PC-3 (cell line): Measurements from ENCODE around the gene CRY1. TPM values are rescaled to one million over a fixed set of nuclear protein-coding genes. Genes with fewer than 3 reads are reported as not detected.
A peak's percentile ranks its signal among the peaks of the same experiment; 100 is the strongest.

Source experiments
- ATAC-seq: fragments of 200-7000 bp; cut with Tn5 transposase; 2 replicates; pipeline ENCODE4 v1.9.1; 2020; ENCODE audit warnings: mild to moderate bottlenecking, moderate library complexity
- Bru-seq: library from RNA; stranded (reverse); fragments of 400-500 nt; gene quantifications from one replicate; lab custom pipeline; 2021; lab: Mats Ljungman, UMichigan
- BruChase-seq, 2 experiments: library from RNA; stranded (reverse); fragments of 400-500 nt; gene quantifications; one replicate each; lab custom pipeline; 2021; lab: Mats Ljungman, UMichigan
- BruUV-seq: library from RNA; stranded (reverse); fragments of 400-500 nt; replicated peaks from 2 replicates; lab custom pipeline; 2021; lab: Mats Ljungman, UMichigan
- CTCF ChIA-PET: fragments of 300-600 bp; sonication (Branson Sonifier 250); formaldehyde crosslinking; loops from one replicate; lab custom pipeline; 2022; ENCODE audit warnings: antibody characterized with exemption; lab: Charles Lee
- POLR2A ChIA-PET: fragments of 300-600 bp; sonication (Branson Sonifier 250); formaldehyde crosslinking; loops from one replicate; lab custom pipeline; 2022; ENCODE audit warnings: antibody characterized with exemption; ENCODE audit not compliant: unreplicated experiment; lab: Charles Lee
- DNase-seq: peaks from one replicate; pipeline ENCODE4 v3.0.0-alpha.2; 2015
- H2AFZ ChIP-seq: fragments of 300-600 bp; sonication (generic); 2 replicates; pipeline ENCODE4 v1.6.0; 2016; ENCODE audit warnings: antibody characterized with exemption, low read length
- H3F3A ChIP-seq: fragments of 300-600 bp; sonication (generic); one replicate; pipeline ENCODE4 v1.6.0; 2017; ENCODE audit warnings: antibody characterized with exemption, low read length, control low read depth, mild to moderate bottlenecking; ENCODE audit not compliant: unreplicated experiment
- H3K27ac ChIP-seq: fragments of 300-600 bp; sonication (generic); 2 replicates; pipeline ENCODE4 v1.5.1; 2016; ENCODE audit warnings: mild to moderate bottlenecking, low read length
- H3K27me3 ChIP-seq: fragments of 300-600 bp; sonication (generic); 2 replicates; pipeline ENCODE4 v1.6.1; 2016; ENCODE audit warnings: low read length, mixed read lengths
- H3K36me3 ChIP-seq: fragments of 300-600 bp; sonication (generic); 2 replicates; pipeline ENCODE4 v1.6.1; 2016; ENCODE audit warnings: low read depth, mixed run types, low read length, mixed read lengths
- H3K4me1 ChIP-seq: fragments of 300-600 bp; sonication (generic); 2 replicates; pipeline ENCODE4 v1.5.1; 2016; ENCODE audit warnings: low read length; ENCODE audit not compliant: insufficient read depth
- H3K4me2 ChIP-seq: fragments of 300-600 bp; sonication (generic); 2 replicates; pipeline ENCODE4 v1.6.0; 2016; ENCODE audit warnings: low read length
- H3K4me3 ChIP-seq: fragments of 300-600 bp; sonication (generic); 2 replicates; pipeline ENCODE4 v1.5.1; 2016; ENCODE audit warnings: mild to moderate bottlenecking, low read length, mixed read lengths
- H3K79me2 ChIP-seq: fragments of 300-600 bp; sonication (generic); 2 replicates; pipeline ENCODE4 v1.6.1; 2017; ENCODE audit warnings: low read length, mixed read lengths
- H3K9ac ChIP-seq: fragments of 300-600 bp; sonication (generic); 2 replicates; pipeline ENCODE4 v1.6.0; 2016; ENCODE audit warnings: mild to moderate bottlenecking, low read length
- H3K9me2 ChIP-seq: fragments of 300-600 bp; sonication (generic); replicated peaks from 2 replicates; pipeline ENCODE4 v1.6.1; 2016; ENCODE audit warnings: mixed run types, low read length, mixed read lengths
- H3K9me3 ChIP-seq: fragments of 300-600 bp; sonication (generic); 2 replicates; pipeline ENCODE4 v1.6.1; 2016; ENCODE audit warnings: low read length, mixed read lengths
- H4K20me1 ChIP-seq: fragments of 300-600 bp; sonication (generic); 2 replicates; pipeline ENCODE4 v1.6.1; 2016; ENCODE audit warnings: low read length, mixed read lengths
- EZH2 ChIP-seq: fragments of 300-600 bp; sonication (generic); IDR thresholded peaks from one replicate; pipeline ENCODE4 v1.6.1; 2017; ENCODE audit warnings: antibody characterized with exemption, mild to moderate bottlenecking, low read length; ENCODE audit not compliant: unreplicated experiment
- EZH2phosphoT487 ChIP-seq: fragments of 300-600 bp; sonication (generic); IDR thresholded peaks from 2 replicates; pipeline ENCODE4 v1.6.1; 2018; ENCODE audit warnings: mild to moderate bottlenecking, antibody characterized with exemption, low read length, borderline replicate concordance
- intact Hi-C: fragments of 100-400 bp; cut with micrococcal nuclease; formaldehyde crosslinking; loops from 2 replicates; pipeline ENCODE4 v1.9.0; 2023
- long read RNA-seq: library from polyadenylated mRNA; unstranded; transcript quantifications from one replicate; pipeline ENCODE4 v2.0.0, GENCODE V29; 2021; ENCODE audit not compliant: unreplicated experiment
- total RNA-seq: library from RNA; depleted of rRNA; stranded (reverse); fragments of >200 nt; gene quantifications from 2 replicates; pipeline ENCODE4 v1.2.3, GENCODE V29; 2014; rRNA removed
- TF ChIP-seq, protein P1 (sequence below): fragments of 300-600 bp; sonication (generic); conservative IDR thresholded peaks from 2 replicates; pipeline ENCODE4 v1.5.1; 2017; ENCODE audit warnings: antibody characterized with exemption, low read depth, mild to moderate bottlenecking, low read length

CRY1 gene
- 32.0 and 32.4 TPM in 2 replicates for total RNA-seq
- Bru-seq, nascent RNA = percentile 76 among the genes with signal in this experiment
- percentile 71 among the genes with signal in this experiment for BruChase-seq, experiment 1, labeled RNA remaining after a 6-hour chase
- BruChase-seq, experiment 2, labeled RNA remaining after a 2-hour chase = percentile 71 among the genes with signal in this experiment
- long read RNA-seq, transcript CRY1-201 (13 exons, 3,267 nt) = major isoform, 88 of 132 reads
- long read RNA-seq, partial matches to known transcripts = 22 of 132 reads
- long read RNA-seq, other reads (novel, unspliced or antisense) = 21 of 132 reads

DNA sequence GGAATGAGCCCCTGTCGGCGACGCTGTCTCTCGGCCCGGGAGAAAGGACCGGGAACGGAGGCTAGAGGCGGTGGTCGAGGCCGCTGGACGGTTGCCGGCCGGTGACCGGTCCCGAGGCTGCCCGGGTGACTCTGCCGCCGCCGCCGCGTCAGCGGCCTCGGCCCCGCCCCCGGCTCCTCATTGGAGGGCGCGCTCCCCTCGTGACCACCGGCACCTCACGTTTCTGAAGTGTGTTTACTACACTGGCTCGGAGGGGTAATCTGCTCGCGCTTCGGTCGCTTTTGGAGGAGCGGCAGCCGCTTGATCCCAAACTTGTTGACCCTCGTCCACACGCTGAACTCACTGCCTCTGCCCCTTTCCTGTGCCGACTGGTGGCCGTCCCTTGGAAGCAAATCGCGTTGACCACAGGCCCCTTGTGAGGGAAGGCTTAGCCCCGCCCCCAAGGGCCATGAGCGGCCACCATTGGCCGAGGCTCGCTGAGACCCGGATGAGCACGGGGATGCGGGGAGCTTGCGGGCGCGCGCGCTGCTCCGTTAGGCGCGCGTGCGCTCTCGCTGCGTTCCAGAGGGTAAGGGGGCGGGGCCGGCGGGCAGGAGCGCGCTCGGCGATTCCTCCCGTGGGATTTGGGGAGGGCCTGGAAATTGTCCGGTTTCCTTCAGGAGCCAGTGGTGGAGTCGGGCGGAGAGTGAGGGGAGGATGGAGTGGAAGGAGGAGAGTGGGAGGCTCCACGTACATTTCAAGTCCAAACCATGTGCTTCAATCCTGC is at the start of gene CRY1:
TSS of gene CRY1 (minus strand) at position 133 of the 766 bp plus-strand sequence. CDS start 588 bp downstream, outside the sequence.
- Histone ChIP-seq H3K27me3 (no peaks in the 10 kb centered on the region), H2AFZ (peak within 1 kb of the TSS; percentile 87), H3K36me3 (no peaks in the 10 kb centered on the region), H4K20me1 (peaks cover 26% of the 10 kb centered on the region), H3K9ac (peak within 1 kb of the TSS; percentile 85), H3K27ac (peak within 1 kb of the TSS; percentile 63), H3K9me2 (no peaks in the 10 kb centered on the region), H3K4me3 (peak within 1 kb of the TSS; percentile 72), H3F3A (no peaks in the 10 kb centered on the region), H3K9me3 (no peaks in the 10 kb centered on the region), H3K4me2 (peak within 1 kb of the TSS; percentile 85), H3K79me2 (peaks cover 40% of the 10 kb centered on the region), H3K4me1 (peaks cover 24% of the 10 kb centered on the region)
- TF ChIP-seq, protein P1, sequence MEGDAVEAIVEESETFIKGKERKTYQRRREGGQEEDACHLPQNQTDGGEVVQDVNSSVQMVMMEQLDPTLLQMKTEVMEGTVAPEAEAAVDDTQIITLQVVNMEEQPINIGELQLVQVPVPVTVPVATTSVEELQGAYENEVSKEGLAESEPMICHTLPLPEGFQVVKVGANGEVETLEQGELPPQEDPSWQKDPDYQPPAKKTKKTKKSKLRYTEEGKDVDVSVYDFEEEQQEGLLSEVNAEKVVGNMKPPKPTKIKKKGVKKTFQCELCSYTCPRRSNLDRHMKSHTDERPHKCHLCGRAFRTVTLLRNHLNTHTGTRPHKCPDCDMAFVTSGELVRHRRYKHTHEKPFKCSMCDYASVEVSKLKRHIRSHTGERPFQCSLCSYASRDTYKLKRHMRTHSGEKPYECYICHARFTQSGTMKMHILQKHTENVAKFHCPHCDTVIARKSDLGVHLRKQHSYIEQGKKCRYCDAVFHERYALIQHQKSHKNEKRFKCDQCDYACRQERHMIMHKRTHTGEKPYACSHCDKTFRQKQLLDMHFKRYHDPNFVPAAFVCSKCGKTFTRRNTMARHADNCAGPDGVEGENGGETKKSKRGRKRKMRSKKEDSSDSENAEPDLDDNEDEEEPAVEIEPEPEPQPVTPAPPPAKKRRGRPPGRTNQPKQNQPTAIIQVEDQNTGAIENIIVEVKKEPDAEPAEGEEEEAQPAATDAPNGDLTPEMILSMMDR = no peak
- TF ChIP-seq EZH2 (no peak), EZH2phosphoT487 (no peak)
- POLR2A ChIA-PET = interaction anchor here (0.6 to 0.8 kb wide), 2 partner anchors 22 to 79 kb away, joined by 3 to 4 read pairs; no protein-coding TSS in a partner anchor
- CTCF ChIA-PET = interaction anchor here (0.6 kb wide), 1 partner anchor 37 kb away, joined by 4 read pairs; no protein-coding TSS in a partner anchor
- DNase-seq = peak; percentile 98
- BruUV-seq = no TSS peak
- ATAC-seq = peak; percentile 75
- intact Hi-C loops = loop anchor here (1.0 to 5.0 kb wide), 2 partner anchors 319 to 654 kb away; partner anchors contain the start of gene RIC8B

- Histone ChIP-seq H2AFZ (no peak overlapping the region), H3K4me3 (no peak overlapping the region), H3K4me2 (no peak overlapping the region), H3K79me2 (no peaks in the 10 kb centered on the region), H3K27me3 (no peaks in the 10 kb centered on the region), H3F3A (peaks cover under 1% of the 10 kb centered on the region), H4K20me1 (no peaks in the 10 kb centered on the region), H3K9me3 (no peaks in the 10 kb centered on the region), H3K9me2 (no peaks in the 10 kb centered on the region), H3K9ac (no peak overlapping the region), H3K36me3 (no peaks in the 10 kb centered on the region), H3K4me1 (peaks cover 1% of the 10 kb centered on the region), H3K27ac (no peak overlapping the region)
- no peak for TF ChIP-seq EZH2phosphoT487
- TF ChIP-seq EZH2 = no peak
- TF ChIP-seq, protein P1 = no peak
- no TSS peak for BruUV-seq
- ChIA-PET CTCF (no interaction called here), POLR2A (no interaction called here)
- ATAC-seq (no peak), DNase-seq (no peak)
- intact Hi-C loops = no loop called here
Measured at GRCh38 chr12:107139787-107140186, 46.4 kb upstream of the CRY1 start.
